NB4 (cell line): Measurements from ENCODE around the gene BRF1.

Experiments
- POLR2A ChIP-seq: IDR thresholded peaks from 2 replicates; pipeline ENCODE4 v1.6.1; 2011; ENCODE audit warnings: mild to moderate bottlenecking; ENCODE audit not compliant: insufficient read length; ENCODE audit errors: extremely low read depth
- TF ChIP-seq, protein P1 (sequence below): IDR thresholded peaks from one replicate; pipeline ENCODE4 v1.5.1; 2012; ENCODE audit warnings: low read depth, low read length
- TF ChIP-seq, protein P2 (sequence below): IDR thresholded peaks from 2 replicates; pipeline ENCODE4 v1.6.1; 2011; ENCODE audit warnings: low read depth, low read length

DNA sequence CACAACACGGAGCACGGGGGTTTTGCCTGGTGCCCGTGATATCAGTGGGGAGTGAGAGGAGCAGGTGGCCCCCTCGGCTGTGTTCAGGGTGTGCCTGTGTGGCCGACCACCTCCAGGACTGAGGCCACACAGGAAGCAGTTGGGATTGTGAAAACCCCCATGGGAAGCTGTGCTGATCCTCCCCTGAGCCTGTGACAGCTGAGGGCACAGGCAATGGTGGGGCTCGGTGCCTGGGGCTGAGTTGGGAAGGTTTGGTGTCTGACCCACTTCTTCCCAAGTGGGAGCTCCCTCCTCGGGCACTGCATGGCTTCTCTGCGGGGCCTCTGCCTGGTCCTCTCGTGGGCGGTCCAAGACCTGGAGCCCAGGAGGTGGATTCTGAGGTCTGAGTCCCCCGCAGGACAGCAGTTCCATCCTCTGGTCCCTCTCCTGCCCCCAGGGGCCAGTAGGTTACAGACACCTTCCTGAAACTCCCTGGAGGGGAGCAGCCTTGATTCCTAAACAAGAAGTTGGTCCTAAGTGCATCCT lies 31.6 kb upstream of the BRF1 start:
- TF ChIP-seq, protein P1, sequence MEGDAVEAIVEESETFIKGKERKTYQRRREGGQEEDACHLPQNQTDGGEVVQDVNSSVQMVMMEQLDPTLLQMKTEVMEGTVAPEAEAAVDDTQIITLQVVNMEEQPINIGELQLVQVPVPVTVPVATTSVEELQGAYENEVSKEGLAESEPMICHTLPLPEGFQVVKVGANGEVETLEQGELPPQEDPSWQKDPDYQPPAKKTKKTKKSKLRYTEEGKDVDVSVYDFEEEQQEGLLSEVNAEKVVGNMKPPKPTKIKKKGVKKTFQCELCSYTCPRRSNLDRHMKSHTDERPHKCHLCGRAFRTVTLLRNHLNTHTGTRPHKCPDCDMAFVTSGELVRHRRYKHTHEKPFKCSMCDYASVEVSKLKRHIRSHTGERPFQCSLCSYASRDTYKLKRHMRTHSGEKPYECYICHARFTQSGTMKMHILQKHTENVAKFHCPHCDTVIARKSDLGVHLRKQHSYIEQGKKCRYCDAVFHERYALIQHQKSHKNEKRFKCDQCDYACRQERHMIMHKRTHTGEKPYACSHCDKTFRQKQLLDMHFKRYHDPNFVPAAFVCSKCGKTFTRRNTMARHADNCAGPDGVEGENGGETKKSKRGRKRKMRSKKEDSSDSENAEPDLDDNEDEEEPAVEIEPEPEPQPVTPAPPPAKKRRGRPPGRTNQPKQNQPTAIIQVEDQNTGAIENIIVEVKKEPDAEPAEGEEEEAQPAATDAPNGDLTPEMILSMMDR: no peak
- no peak for TF ChIP-seq POLR2A
- TF ChIP-seq, protein P2, sequence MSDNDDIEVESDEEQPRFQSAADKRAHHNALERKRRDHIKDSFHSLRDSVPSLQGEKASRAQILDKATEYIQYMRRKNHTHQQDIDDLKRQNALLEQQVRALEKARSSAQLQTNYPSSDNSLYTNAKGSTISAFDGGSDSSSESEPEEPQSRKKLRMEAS: no peak; the same call in 1 of the 2 replicates
